PC-3 (cell line): ENCODE data around the gene MYH10.

Source experiments
- CTCF ChIP-seq: fragments of 300-600 bp; sonication (generic); conservative IDR thresholded peaks from 2 replicates; pipeline ENCODE4 v1.5.1; 2017; ENCODE audit warnings: antibody characterized with exemption, low read depth, mild to moderate bottlenecking, low read length
- EZH2 ChIP-seq: fragments of 300-600 bp; sonication (generic); IDR thresholded peaks from one replicate; pipeline ENCODE4 v1.6.1; 2017; ENCODE audit warnings: antibody characterized with exemption, mild to moderate bottlenecking, low read length; ENCODE audit not compliant: unreplicated experiment
- EZH2phosphoT487 ChIP-seq: fragments of 300-600 bp; sonication (generic); IDR thresholded peaks from 2 replicates; pipeline ENCODE4 v1.6.1; 2018; ENCODE audit warnings: mild to moderate bottlenecking, antibody characterized with exemption, low read length, borderline replicate concordance

- no peak for TF ChIP-seq CTCF
- TF ChIP-seq EZH2phosphoT487, result no peak
- no peak for TF ChIP-seq EZH2
These were observed 15.5 kb downstream of the MYH10 start for GRCh38 chr17:8614988-8615387.
